WERI-Rb-1 (cell line): ENCODE measurements around the gene CHSY1.
A peak's percentile ranks its signal among the peaks of the same experiment; 100 is the strongest.

Experiments used
- DNase-seq: peaks from one replicate; pipeline ENCODE4 v3.0.0-alpha.2; 2020
- H3K27ac ChIP-seq: fragments of 250-450 bp; sonication (Bioruptor Pico); 2 replicates; pipeline ENCODE4 v1.5.1; 2020; ENCODE audit warnings: mild to moderate bottlenecking, moderate library complexity
- H3K27me3 ChIP-seq: fragments of 250-450 bp; sonication (Bioruptor Pico); 2 replicates; pipeline ENCODE4 v1.5.1; 2021; ENCODE audit warnings: mild to moderate bottlenecking, low read depth, moderate library complexity; ENCODE audit not compliant: insufficient read depth, severe bottlenecking
- H3K36me3 ChIP-seq: fragments of 250-450 bp; sonication (Bioruptor Pico); 2 replicates; pipeline ENCODE4 v1.5.1; 2020; ENCODE audit warnings: mild to moderate bottlenecking, moderate library complexity
- H3K4me3 ChIP-seq: 2 replicates; pipeline ENCODE4 v1.5.1; 2011; ENCODE audit warnings: low read depth, mild to moderate bottlenecking, control low read depth, low read length
- H3K9me3 ChIP-seq: fragments of 250-450 bp; sonication (Bioruptor Pico); 2 replicates; pipeline ENCODE4 v1.5.1; 2021; ENCODE audit warnings: mild to moderate bottlenecking, moderate library complexity; ENCODE audit not compliant: severe bottlenecking
- CTCF ChIP-seq: IDR thresholded peaks from 2 replicates; pipeline ENCODE4 v1.5.1; 2011; ENCODE audit warnings: low read depth, mild to moderate bottlenecking, control low read depth, inconsistent platforms, low read length

The CHSY1 gene

GRCh38 chr15:101264911-101265641 is 13.2 kb upstream of the CHSY1 start:
- H3K27me3 ChIP-seq: no peaks in the 10 kb centered on the region
- H3K36me3 ChIP-seq: peaks cover 7% of the 10 kb centered on the region
- DNase-seq: no peak
- no peak overlapping the region for H3K27ac ChIP-seq
- no peak for TF ChIP-seq CTCF
- H3K9me3 ChIP-seq: no peaks in the 10 kb centered on the region
- H3K4me3 ChIP-seq: no peak overlapping the region

GRCh38 chr15:101264011-101264410 is 12.2 kb upstream of the CHSY1 start:
- Histone ChIP-seq H3K36me3 (no peaks in the 10 kb centered on the region), H3K9me3 (no peaks in the 10 kb centered on the region), H3K27ac (no peak overlapping the region), H3K4me3 (no peak overlapping the region), H3K27me3 (no peaks in the 10 kb centered on the region)
- no peak for TF ChIP-seq CTCF
- DNase-seq: no peak

GRCh38 chr15:101262551-101262950 is 10.7 kb upstream of the CHSY1 start:
- no peak for TF ChIP-seq CTCF
- Histone ChIP-seq H3K27me3 (no peaks in the 10 kb centered on the region), H3K36me3 (no peaks in the 10 kb centered on the region), H3K4me3 (no peak overlapping the region), H3K9me3 (no peaks in the 10 kb centered on the region), H3K27ac (no peak overlapping the region)
- no peak for DNase-seq

GRCh38 chr15:101258238-101259144 is 6.6 kb upstream of the CHSY1 start:
- peak; percentile 66; the same call in 1 of the 2 replicates for TF ChIP-seq CTCF
- Histone ChIP-seq H3K36me3 (no peaks in the 10 kb centered on the region), H3K9me3 (no peaks in the 10 kb centered on the region), H3K27me3 (no peaks in the 10 kb centered on the region), H3K27ac (no peak overlapping the region), H3K4me3 (no peak overlapping the region)
- peak; percentile 48 for DNase-seq

- Histone ChIP-seq H3K36me3 (no peaks in the 10 kb centered on the region), H3K27me3 (no peaks in the 10 kb centered on the region), H3K4me3 (no peak overlapping the region), H3K9me3 (no peaks in the 10 kb centered on the region), H3K27ac (no peak overlapping the region)
- no peak for DNase-seq
- peak; percentile 45; the same call in 1 of the 2 replicates for TF ChIP-seq CTCF
Measured at GRCh38 chr15:101256757-101257156, 4.9 kb upstream of the CHSY1 start.
